IMR-90 (cell line): ENCODE measurements around the gene OR2T11. TPM values are rescaled to one million over a fixed set of nuclear protein-coding genes. Genes with fewer than 3 reads are reported as not detected.
"Not testable (repeated sequence)": the region's sequence is repeated elsewhere in the genome, so short reads cannot be mapped to it uniquely, and the experiment has no call there.

Experiments
- ATAC-seq: fragments of 200-7000 bp; cut with Tn5 transposase; 2 replicates; pipeline ENCODE4 v1.9.1; 2020; ENCODE audit warnings: low read depth, mild to moderate bottlenecking, moderate library complexity
- BruUV-seq: library from RNA; stranded (reverse); fragments of 400-500 nt; replicated peaks from 2 replicates; lab custom pipeline; 2021; lab: Mats Ljungman, UMichigan
- CTCF ChIA-PET: fragments of 300-600 bp; formaldehyde crosslinking; extraction: SDS; loops from one replicate; lab custom pipeline; 2021; ENCODE audit warnings: antibody characterized with exemption; lab: Yijun Ruan, JAX
- POLR2A ChIA-PET: fragments of 300-600 bp; sonication (Branson Sonifier 250); formaldehyde crosslinking; loops from one replicate; lab custom pipeline; 2022; ENCODE audit warnings: antibody characterized with exemption; ENCODE audit not compliant: unreplicated experiment; lab: Charles Lee
- DNase-seq: peaks from one replicate; pipeline ENCODE4 v3.0.0; 2013
- H2AFZ ChIP-seq: replicated peaks from 2 replicates; pipeline ENCODE3; 2013; ENCODE audit warnings: low read length, mild to moderate bottlenecking; ENCODE audit not compliant: poor library complexity
- H2AK5ac ChIP-seq: 2 replicates; pipeline ENCODE4 v1.6.1; 2013; ENCODE audit warnings: low read depth, low read length, inconsistent platforms
- H2AK9ac ChIP-seq: replicated peaks from 2 replicates; pipeline ENCODE3; 2013; ENCODE audit warnings: mild to moderate bottlenecking, low read depth, low read length, moderate library complexity; ENCODE audit not compliant: poor library complexity
- H2BK120ac ChIP-seq: 2 replicates; pipeline ENCODE4 v1.6.1; 2013; ENCODE audit warnings: low read depth, low read length, inconsistent platforms
- H2BK15ac ChIP-seq: 3 replicates; pipeline ENCODE4 v1.6.1; 2013; ENCODE audit warnings: low read depth, low read length, inconsistent platforms
- H2BK20ac ChIP-seq: 2 replicates; pipeline ENCODE4 v1.6.1; 2013; ENCODE audit warnings: low read depth, mild to moderate bottlenecking, inconsistent platforms, low read length, moderate library complexity
- H2BK5ac ChIP-seq: 2 replicates; pipeline ENCODE4 v1.6.1; 2013; ENCODE audit warnings: mild to moderate bottlenecking, low read depth, low read length, inconsistent platforms; ENCODE audit not compliant: poor library complexity, severe bottlenecking
- H3K14ac ChIP-seq: replicated peaks from 2 replicates; pipeline ENCODE4 v1.6.1; 2013; ENCODE audit warnings: low read depth, low read length, inconsistent platforms
- H3K18ac ChIP-seq: 2 replicates; pipeline ENCODE4 v1.6.1; 2013; ENCODE audit warnings: low read depth, low read length, control low read depth
- H3K23ac ChIP-seq: 2 replicates; pipeline ENCODE4 v1.6.1; 2013; ENCODE audit warnings: low read depth, low read length, inconsistent platforms
- H3K27ac ChIP-seq: 2 replicates; pipeline ENCODE4 v1.5.1; 2013; ENCODE audit warnings: mild to moderate bottlenecking, control low read depth, low read length; ENCODE audit not compliant: insufficient read depth
- H3K27me3 ChIP-seq: 2 replicates; pipeline ENCODE4 v1.6.1; 2013; ENCODE audit warnings: low read length; ENCODE audit not compliant: control insufficient read depth, insufficient read depth
- H3K36me3 ChIP-seq: 2 replicates; pipeline ENCODE4 v1.6.1; 2013; ENCODE audit warnings: low read length, mixed read lengths; ENCODE audit not compliant: control insufficient read depth, insufficient read depth
- H3K4ac ChIP-seq: 2 replicates; pipeline ENCODE4 v1.6.1; 2013; ENCODE audit warnings: low read depth, low read length, inconsistent platforms
- H3K4me1 ChIP-seq: 2 replicates; pipeline ENCODE4 v1.6.1; 2013; ENCODE audit warnings: low read length, mixed read lengths; ENCODE audit not compliant: control insufficient read depth, insufficient read depth
- H3K4me2 ChIP-seq: 2 replicates; pipeline ENCODE4 v1.6.1; 2013; ENCODE audit warnings: low read depth, mild to moderate bottlenecking, control low read depth, low read length, moderate library complexity
- H3K4me3 ChIP-seq: 2 replicates; pipeline ENCODE4 v1.5.1; 2013; ENCODE audit warnings: low read depth, mild to moderate bottlenecking, control low read depth, low read length, moderate library complexity; ENCODE audit not compliant: insufficient read depth
- H3K56ac ChIP-seq: 2 replicates; pipeline ENCODE4 v1.6.1; 2013; ENCODE audit warnings: low read length, inconsistent platforms; ENCODE audit not compliant: insufficient read depth; ENCODE audit errors: extremely low read depth
- H3K79me1 ChIP-seq, 2 experiments: 2 replicates each; pipeline ENCODE4 v1.6.1; 2013; ENCODE audit warnings: low read length in 2 of 2, inconsistent platforms in 1 of 2, low read depth in 1 of 2
- H3K9ac ChIP-seq: 2 replicates; pipeline ENCODE4 v1.6.1; 2013; ENCODE audit warnings: low read depth, low read length, control low read depth
- H3K9me1 ChIP-seq: 2 replicates; pipeline ENCODE4 v1.6.1; 2013; ENCODE audit warnings: low read length, inconsistent platforms; ENCODE audit not compliant: insufficient read depth
- H3K9me3 ChIP-seq: 2 replicates; pipeline ENCODE4 v1.6.1; 2013; ENCODE audit warnings: low read length; ENCODE audit not compliant: control insufficient read depth, insufficient read depth
- H4K20me1 ChIP-seq: 2 replicates; pipeline ENCODE4 v1.6.1; 2013; ENCODE audit warnings: low read length, inconsistent platforms; ENCODE audit not compliant: insufficient read depth
- H4K5ac ChIP-seq: 2 replicates; pipeline ENCODE4 v1.6.1; 2013; ENCODE audit warnings: mild to moderate bottlenecking, low read depth, low read length, control low read depth
- H4K8ac ChIP-seq, 2 experiments: 2 replicates each; pipeline ENCODE4 v1.6.1; 2013; ENCODE audit warnings: low read depth in 2 of 2, low read length in 2 of 2, control low read depth in 1 of 2, inconsistent platforms in 1 of 2
- H4K91ac ChIP-seq: 2 replicates; pipeline ENCODE4 v1.6.1; 2013; ENCODE audit warnings: low read depth, low read length, inconsistent platforms; ENCODE audit not compliant: insufficient read depth
- WGBS, 2 experiments: methylation state at CpG; one replicate each; pipeline versions ENCODE4 v1.1.5 to v1.1.7; 2013; ENCODE audit warnings: missing lambda C conversion rate in 2 of 2; ENCODE audit not compliant: insufficient read length in 1 of 2; ENCODE audit errors: extremely low coverage in 2 of 2; 5-methylcytosine and 5-hydroxymethylcytosine counted together
- dilution Hi-C: fragments of 300-500 bp; cut with HindIII; formaldehyde crosslinking; loops from one replicate; pipeline ENCODE4 v1.14.3; 2018; ENCODE audit warnings: low sequenced_read_pairs; ENCODE audit not compliant: unreplicated experiment
- in situ Hi-C: fragments of 300-500 bp; cut with MboI; formaldehyde crosslinking; loops from 3 replicates; pipeline ENCODE4 v1.14.3; 2019; ENCODE audit warnings: low sequenced_read_pairs, inconsistent platforms, mixed read lengths
- intact Hi-C: fragments of 100-400 bp; cut with micrococcal nuclease; formaldehyde crosslinking; loops from 2 replicates; pipeline ENCODE4 v1.10.0; 2022
- polyA plus RNA-seq, 3 experiments: library from polyadenylated mRNA; depleted of rRNA; stranded (reverse); fragments of >200 nt; gene quantifications; 2 replicates each; pipeline ENCODE4 v1.2.3, GENCODE V29; 2012; ENCODE audit warnings: low replicate concordance in 1 of 3
- total RNA-seq: library from RNA; depleted of rRNA; stranded (reverse); fragments of >200 nt; gene quantifications from 2 replicates; pipeline ENCODE4 v1.2.3, GENCODE V29; 2012

Gene OR2T11
- total and polyA plus RNA-seq, 2 of the 4 experiments (the other 2 are of a cell fraction), result not detected

DNA sequence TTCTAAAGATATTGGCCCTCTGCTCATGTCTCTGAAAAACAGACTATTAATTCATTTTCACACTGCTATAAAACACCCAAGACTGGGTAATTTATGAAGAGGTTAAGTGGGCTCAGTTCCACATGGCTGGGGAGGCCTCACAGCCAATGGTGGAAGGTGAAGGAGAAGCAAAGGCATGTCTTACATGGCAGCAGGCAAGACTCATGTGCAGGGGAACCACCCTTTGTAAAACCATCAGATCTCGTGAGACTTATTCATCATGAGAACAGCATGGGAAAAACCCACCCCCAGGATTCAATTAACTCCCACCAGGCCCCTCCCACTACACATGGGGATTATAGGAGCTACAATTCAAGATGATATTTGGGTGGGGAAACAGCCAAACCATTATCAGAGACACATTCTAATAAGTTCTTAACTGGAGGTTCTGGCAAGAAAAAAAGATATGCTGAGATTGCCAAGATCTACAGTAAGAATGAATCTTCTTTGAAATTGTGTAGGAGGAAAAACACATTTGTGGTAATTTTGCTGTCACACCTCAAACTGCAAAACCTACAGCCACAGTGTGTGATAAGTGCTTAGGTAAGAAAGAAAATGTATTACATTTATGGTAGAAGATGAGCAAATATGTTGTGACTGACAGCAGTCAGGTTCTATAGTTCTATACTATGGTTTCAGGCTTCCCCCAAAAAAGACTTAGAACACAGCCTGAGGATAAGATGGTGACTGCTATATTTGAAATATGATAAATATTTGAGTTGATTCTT, 14.1 kb upstream of the OR2T11 start:
- H3K4me1 ChIP-seq, H2AFZ ChIP-seq, H2BK120ac ChIP-seq, intact Hi-C loops, H3K79me1 ChIP-seq, H2BK15ac ChIP-seq, H2BK5ac ChIP-seq, H4K8ac ChIP-seq, H4K91ac ChIP-seq, H2AK5ac ChIP-seq, H4K20me1 ChIP-seq, dilution Hi-C loops, H3K36me3 ChIP-seq, H3K4me3 ChIP-seq, ATAC-seq, CTCF ChIA-PET, H3K9me3 ChIP-seq, H3K27ac ChIP-seq, H3K14ac ChIP-seq, H3K18ac ChIP-seq, DNase-seq, BruUV-seq, H3K27me3 ChIP-seq, POLR2A ChIA-PET, H3K9ac ChIP-seq, H3K4ac ChIP-seq, in situ Hi-C loops, H3K23ac ChIP-seq, H3K56ac ChIP-seq, H2BK20ac ChIP-seq, H3K9me1 ChIP-seq, H4K5ac ChIP-seq, H3K4me2 ChIP-seq, H2AK9ac ChIP-seq: not testable (repeated sequence)
- whole genome bisulfite sequencing, 2 experiments, result no CpG with 5 or more reads among the region's 1 CpG

GRCh38 chr1:248645178-248645577, 10.3 kb upstream of the OR2T11 start, which contains the start of gene OR2T35:
OR2T35 (minus strand) TSS chr1:248645278; CDS start chr1:248639258, 6,020 bp downstream.
- CTCF ChIA-PET, H3K4me2 ChIP-seq: not testable (repeated sequence)
- WGBS, 2 experiments, result no CpG with 5 or more reads among the region's 3 CpGs

More at GRCh38 chr1:248645178-248645577, 10.3 kb upstream of the OR2T11 start, which contains the start of gene OR2T35:
- H3K14ac ChIP-seq, H3K27me3 ChIP-seq, H3K9ac ChIP-seq, H3K27ac ChIP-seq, H3K36me3 ChIP-seq, H2BK120ac ChIP-seq, H3K9me1 ChIP-seq, H2AFZ ChIP-seq, dilution Hi-C loops, BruUV-seq, H3K9me3 ChIP-seq, H3K4ac ChIP-seq, DNase-seq, H2BK5ac ChIP-seq, H3K56ac ChIP-seq, in situ Hi-C loops, H2AK5ac ChIP-seq, H4K20me1 ChIP-seq, H2BK20ac ChIP-seq, H3K4me3 ChIP-seq, H4K91ac ChIP-seq, POLR2A ChIA-PET, H3K79me1 ChIP-seq, intact Hi-C loops, H2BK15ac ChIP-seq, ATAC-seq, H3K23ac ChIP-seq, H4K8ac ChIP-seq, H3K18ac ChIP-seq, H3K4me1 ChIP-seq, H4K5ac ChIP-seq, H2AK9ac ChIP-seq: not testable (repeated sequence)
